ENCODE data around the gene STK32C. TPM values are rescaled to one million over a fixed set of nuclear protein-coding genes. Genes with fewer than 3 reads are reported as not detected.
A peak's percentile ranks its signal among the peaks of the same experiment; 100 is the strongest.

Gene STK32C
- total RNA-seq, 1 donor from 2014 or later, result 13.6 TPM

- Mint-ChIP-seq H3K4me1 (ENCODE audit: low read depth, unreplicated experiment) (peaks cover 3% of the 10 kb centered on the region), H3K36me3 (ENCODE audit: low read depth, unreplicated experiment) (no peaks in the 10 kb centered on the region)
These were observed 140.6 kb downstream of the STK32C start for GRCh38 chr10:132167041-132167674.

GRCh38 chr10:132166216-132166950, 141.4 kb downstream of the STK32C start:
- Mint-ChIP-seq H3K36me3 (ENCODE audit: low read depth, unreplicated experiment) (no peaks in the 10 kb centered on the region), H3K4me3 (ENCODE audit: unreplicated experiment) (no peak overlapping the region), H3K4me1 (ENCODE audit: low read depth, unreplicated experiment) (peaks cover 3% of the 10 kb centered on the region), H3K27ac (ENCODE audit: unreplicated experiment) (no peak overlapping the region), H3K27me3 (ENCODE audit: low read depth, unreplicated experiment) (peaks cover 42% of the 10 kb centered on the region), H3K9me3 (ENCODE audit: unreplicated experiment) (no peaks in the 10 kb centered on the region)
- Histone ChIP-seq H4K20me1 (ENCODE audit: insufficient read depth, low read length) (no peaks in the 10 kb centered on the region), H3K4me2 (ENCODE audit: low read length) (no peak overlapping the region), H3K27ac (ENCODE audit: low read depth, low read length) (no peak overlapping the region), H3K27me3 (ENCODE audit: insufficient read depth, low read length) (peaks cover 8% of the 10 kb centered on the region), H3K4me1 (ENCODE audit: insufficient read depth, low read length) (no peaks in the 10 kb centered on the region), H3K4me3 (ENCODE audit: insufficient read depth, low read depth, low read length) (no peak overlapping the region), H3K36me3 (ENCODE audit: insufficient read depth, low read length) (no peaks in the 10 kb centered on the region), H3K79me2 (ENCODE audit: insufficient read depth, low read length) (no peaks in the 10 kb centered on the region), H2AFZ (ENCODE audit: low read depth, low read length) (no peak overlapping the region), H3K9ac (ENCODE audit: low read length) (no peak overlapping the region), H3K9me3 (ENCODE audit: insufficient read depth, low read depth, low read length) (no peaks in the 10 kb centered on the region)
- no peak for FAIRE-seq
- TF ChIP-seq EZH2 (IDR thresholded peaks at IDR 0.05; ENCODE audit: insufficient read depth, low read length), result no peak
- no peak for TF ChIP-seq CTCF (IDR thresholded peaks at IDR 0.05; ENCODE audit: insufficient read depth, low read depth, low read length)
- DNase-seq (ENCODE audit: low read depth), result no peak

More at GRCh38 chr10:132167041-132167674, 140.6 kb downstream of the STK32C start:
- no peak for DNase-seq (ENCODE audit: low read depth)
- H3K9me3 Mint-ChIP-seq (ENCODE audit: unreplicated experiment), result no peaks in the 10 kb centered on the region
- no peak overlapping the region for H3K27ac ChIP-seq (ENCODE audit: low read depth, low read length)
- peaks cover 50% of the 10 kb centered on the region for H3K27me3 Mint-ChIP-seq (ENCODE audit: low read depth, unreplicated experiment)
- no peak overlapping the region for H3K4me3 ChIP-seq (ENCODE audit: insufficient read depth, low read depth, low read length)
- H3K4me1 ChIP-seq (ENCODE audit: insufficient read depth, low read length), result no peaks in the 10 kb centered on the region
- H3K79me2 ChIP-seq (ENCODE audit: insufficient read depth, low read length), result no peaks in the 10 kb centered on the region
- peaks cover 10% of the 10 kb centered on the region for H3K27me3 ChIP-seq (ENCODE audit: insufficient read depth, low read length)
- no peak overlapping the region for H2AFZ ChIP-seq (ENCODE audit: low read depth, low read length)
- no peak overlapping the region for H3K9ac ChIP-seq (ENCODE audit: low read length)
- peak overlapping the region; percentile 57 for H3K4me3 Mint-ChIP-seq (ENCODE audit: unreplicated experiment)
- H3K4me2 ChIP-seq (ENCODE audit: low read length), result no peak overlapping the region
- no peaks in the 10 kb centered on the region for H4K20me1 ChIP-seq (ENCODE audit: insufficient read depth, low read length)
- no peaks in the 10 kb centered on the region for H3K36me3 ChIP-seq (ENCODE audit: insufficient read depth, low read length)
- no peak for FAIRE-seq
- H3K9me3 ChIP-seq (ENCODE audit: insufficient read depth, low read depth, low read length), result no peaks in the 10 kb centered on the region
- no peak for TF ChIP-seq CTCF (IDR thresholded peaks at IDR 0.05; ENCODE audit: insufficient read depth, low read depth, low read length)
- TF ChIP-seq EZH2 (IDR thresholded peaks at IDR 0.05; ENCODE audit: insufficient read depth, low read length), result no peak
- H3K27ac Mint-ChIP-seq (ENCODE audit: unreplicated experiment), result no peak overlapping the region
